CD14-positive monocyte (primary cell): ENCODE results near the gene GNPTG. TPM values are rescaled to one million over a fixed set of nuclear protein-coding genes. Genes with fewer than 3 reads are reported as not detected.

Experiments
- DNase-seq, 3 donors: peaks; one replicate each; pipeline ENCODE4 v3.0.0-alpha.2; 2011 to 2022
- H2AFZ ChIP-seq: 2 replicates; pipeline ENCODE4 v1.6.0; 2012; ENCODE audit warnings: mild to moderate bottlenecking, low read depth, low read length, inconsistent platforms; ENCODE audit not compliant: insufficient read depth, poor library complexity, severe bottlenecking
- H3K27ac ChIP-seq, 2 donors: 1 replicate in 1 of 2; 2 replicates in 1 of 2; pipeline ENCODE4 v1.5.1; 2012 to 2013; ENCODE audit warnings: low read length in 2 of 2, control low read depth in 1 of 2, inconsistent platforms in 1 of 2, low read depth in 1 of 2, mild to moderate bottlenecking in 1 of 2
- H3K27me3 ChIP-seq, 2 donors: one replicate each; pipeline versions ENCODE4 v1.6.0 to v1.6.1; 2011 to 2013; ENCODE audit warnings: low read length in 2 of 2; ENCODE audit not compliant: control insufficient read depth in 2 of 2, insufficient read depth in 2 of 2
- H3K36me3 ChIP-seq, 2 donors: replicated peaks in 1 of 2; 1 replicate in 1 of 2; 2 replicates in 1 of 2; pipeline versions ENCODE4 v1.5.1 to v1.6.1; 2012 to 2013; ENCODE audit warnings: low read length in 2 of 2, control low read depth in 1 of 2, inconsistent platforms in 1 of 2, mild to moderate bottlenecking in 1 of 2; ENCODE audit not compliant: insufficient read depth in 2 of 2, control insufficient read depth in 1 of 2
- H3K4me1 ChIP-seq, 2 donors: 1 replicate in 1 of 2; 2 replicates in 1 of 2; pipeline versions ENCODE4 v1.5.1 to v1.6.1; 2012 to 2013; ENCODE audit warnings: low read length in 2 of 2, control low read depth in 1 of 2, inconsistent platforms in 1 of 2, mild to moderate bottlenecking in 1 of 2, moderate library complexity in 1 of 2; ENCODE audit not compliant: insufficient read depth in 2 of 2, control insufficient read depth in 1 of 2
- H3K4me2 ChIP-seq: replicated peaks from 2 replicates; pipeline ENCODE3; 2012; ENCODE audit warnings: low read length, moderate library complexity, mild to moderate bottlenecking; ENCODE audit not compliant: poor library complexity, severe bottlenecking; ENCODE audit errors: extremely low read depth
- H3K4me3 ChIP-seq, 3 experiments: fragments of 200-600 bp in 1 of 3; sonication (generic) in 1 of 3; replicated peaks in 1 of 3; 1 replicate in 2 of 3; 2 replicates in 1 of 3; pipeline ENCODE4 v1.5.1; 2011 to 2013; ENCODE audit warnings: low read length in 3 of 3, mild to moderate bottlenecking in 3 of 3, control low read depth in 2 of 3, low read depth in 2 of 3, inconsistent platforms in 1 of 3, moderate library complexity in 1 of 3
- H3K79me2 ChIP-seq: 2 replicates; pipeline ENCODE4 v1.6.0; 2012; ENCODE audit warnings: mild to moderate bottlenecking, control low read depth, inconsistent platforms, low read length, moderate library complexity; ENCODE audit not compliant: insufficient read depth
- H3K9ac ChIP-seq: 2 replicates; pipeline ENCODE4 v1.6.0; 2017; ENCODE audit warnings: low read length, mild to moderate bottlenecking; ENCODE audit not compliant: insufficient read depth, poor library complexity, severe bottlenecking
- H3K9me3 ChIP-seq, 2 donors: replicated peaks in 1 of 2; 1 replicate in 1 of 2; 2 replicates in 1 of 2; pipeline versions ENCODE4 v1.5.1 to v1.6.1; 2012 to 2013; ENCODE audit warnings: low read length in 2 of 2, control low read depth in 1 of 2; ENCODE audit not compliant: control insufficient read depth in 1 of 2, insufficient read depth in 1 of 2
- H4K20me1 ChIP-seq: 2 replicates; pipeline ENCODE4 v1.6.0; 2012; ENCODE audit warnings: mild to moderate bottlenecking, low read length, control low read depth, moderate library complexity; ENCODE audit not compliant: insufficient read depth
- H3K27ac Mint-ChIP-seq, 7 donors: one replicate each; pipeline ENCODE4 v1.8.0; 2020; ENCODE audit warnings: mild to moderate bottlenecking in 7 of 7, mixed read lengths in 7 of 7, moderate library complexity in 6 of 7, inconsistent platforms in 2 of 7
- H3K27me3 Mint-ChIP-seq, 3 donors: one replicate each; pipeline ENCODE4 v1.8.0; 2021 to 2022; ENCODE audit warnings: low read depth in 3 of 3, mild to moderate bottlenecking in 3 of 3, mixed read lengths in 3 of 3, moderate library complexity in 3 of 3, inconsistent platforms in 1 of 3
- H3K36me3 Mint-ChIP-seq, 2 donors: one replicate each; pipeline ENCODE4 v1.8.0; 2020; ENCODE audit warnings: mixed read lengths in 2 of 2, inconsistent platforms in 1 of 2, mild to moderate bottlenecking in 1 of 2
- H3K4me1 Mint-ChIP-seq: one replicate; pipeline ENCODE4 v1.8.0; 2020; ENCODE audit warnings: mild to moderate bottlenecking, mixed read lengths
- H3K4me3 Mint-ChIP-seq, 2 donors: one replicate each; pipeline ENCODE4 v1.8.0; 2020; ENCODE audit warnings: mild to moderate bottlenecking in 2 of 2, mixed read lengths in 2 of 2, moderate library complexity in 1 of 2
- H3K9me3 Mint-ChIP-seq, 7 donors: one replicate each; pipeline ENCODE4 v1.8.0; 2020 to 2022; ENCODE audit warnings: mixed read lengths in 7 of 7, mild to moderate bottlenecking in 6 of 7, moderate library complexity in 6 of 7, inconsistent platforms in 2 of 7
- WGBS: methylation state at CpG from one replicate; pipeline ENCODE4 v1.1.5; 2013; ENCODE audit warnings: missing lambda C conversion rate; ENCODE audit not compliant: insufficient coverage; 5-methylcytosine and 5-hydroxymethylcytosine counted together
- intact Hi-C, 2 donors: fragments of 100-400 bp; cut with micrococcal nuclease; formaldehyde crosslinking; loops; one replicate each; pipeline versions ENCODE4 v1.15.0 to v1.15.1; 2023
- polyA plus RNA-seq, 3 donors: library from polyadenylated mRNA; depleted of rRNA in 1 of 3; unstranded in 2 of 3; stranded (reverse) in 1 of 3; fragments of 300-500 nt in 2 of 3; fragments of >200 nt in 1 of 3; fragmentation: Illumina TruSeq in 2 of 3; gene quantifications; 1 replicate in 2 of 3; 2 replicates in 1 of 3; pipeline ENCODE4 v1.2.3, GENCODE V29; 2012 to 2021
- TF ChIP-seq, protein P1 (sequence below): fragments of 200-600 bp; IDR thresholded peaks from one replicate; pipeline ENCODE4 v1.8.0; 2022; ENCODE audit warnings: antibody characterized with exemption, mild to moderate bottlenecking

The GNPTG gene
- polyA plus RNA-seq, 3 donors, result 74.7 to 130 (median 82.5) TPM

DNA sequence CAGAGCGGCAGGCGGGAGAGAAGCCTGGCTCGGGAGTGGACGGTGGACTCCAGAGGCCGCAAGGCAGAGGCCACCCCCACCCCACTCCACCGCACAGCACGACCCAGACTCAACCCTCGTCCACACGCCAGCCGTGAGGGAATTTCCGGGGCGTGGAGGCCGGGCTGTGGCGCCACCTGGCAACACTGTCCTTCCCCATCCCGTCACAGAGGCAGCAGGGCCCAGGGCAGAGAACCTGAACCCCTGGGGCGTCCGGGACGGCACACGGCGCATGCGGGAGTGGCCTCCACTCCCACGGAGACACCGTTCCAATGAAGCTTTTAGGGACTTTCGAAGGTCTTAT is 23.5 kb downstream of the GNPTG start:
- no peaks in the 10 kb centered on the region for H3K9me3 ChIP-seq
- TF ChIP-seq, protein P1, sequence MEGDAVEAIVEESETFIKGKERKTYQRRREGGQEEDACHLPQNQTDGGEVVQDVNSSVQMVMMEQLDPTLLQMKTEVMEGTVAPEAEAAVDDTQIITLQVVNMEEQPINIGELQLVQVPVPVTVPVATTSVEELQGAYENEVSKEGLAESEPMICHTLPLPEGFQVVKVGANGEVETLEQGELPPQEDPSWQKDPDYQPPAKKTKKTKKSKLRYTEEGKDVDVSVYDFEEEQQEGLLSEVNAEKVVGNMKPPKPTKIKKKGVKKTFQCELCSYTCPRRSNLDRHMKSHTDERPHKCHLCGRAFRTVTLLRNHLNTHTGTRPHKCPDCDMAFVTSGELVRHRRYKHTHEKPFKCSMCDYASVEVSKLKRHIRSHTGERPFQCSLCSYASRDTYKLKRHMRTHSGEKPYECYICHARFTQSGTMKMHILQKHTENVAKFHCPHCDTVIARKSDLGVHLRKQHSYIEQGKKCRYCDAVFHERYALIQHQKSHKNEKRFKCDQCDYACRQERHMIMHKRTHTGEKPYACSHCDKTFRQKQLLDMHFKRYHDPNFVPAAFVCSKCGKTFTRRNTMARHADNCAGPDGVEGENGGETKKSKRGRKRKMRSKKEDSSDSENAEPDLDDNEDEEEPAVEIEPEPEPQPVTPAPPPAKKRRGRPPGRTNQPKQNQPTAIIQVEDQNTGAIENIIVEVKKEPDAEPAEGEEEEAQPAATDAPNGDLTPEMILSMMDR, result no peak
- peaks cover 12 to 22% of the 10 kb centered on the region in 2 donors for H3K4me1 ChIP-seq
- Mint-ChIP-seq H3K27ac (no peak overlapping the region), H3K27me3 (peaks cover 1 to 3% (median 2%) of the 10 kb centered on the region in 3 donors), H3K36me3 (peaks cover 32 to 61% of the 10 kb centered on the region in 2 donors), H3K4me1 (peaks cover 17% of the 10 kb centered on the region), H3K9me3 (no peaks in the 10 kb centered on the region), H3K4me3 (no peak overlapping the region)
- H3K9ac ChIP-seq, result no peak overlapping the region
- peaks cover 78% of the 10 kb centered on the region for H4K20me1 ChIP-seq
- peaks cover 22 to 23% of the 10 kb centered on the region in 2 donors for H3K36me3 ChIP-seq
- no peaks in the 10 kb centered on the region for H3K27me3 ChIP-seq
- intact Hi-C loops, result no loop called here
- no peak for DNase-seq
- H3K79me2 ChIP-seq, result peaks cover 12% of the 10 kb centered on the region
- no peak overlapping the region for H3K4me2 ChIP-seq
- H2AFZ ChIP-seq, result no peak overlapping the region
- no peak overlapping the region for H3K27ac ChIP-seq
- H3K4me3 ChIP-seq, result no peak overlapping the region
- WGBS, result 98% methylated on average over 21 of the region's 24 CpGs

DNA sequence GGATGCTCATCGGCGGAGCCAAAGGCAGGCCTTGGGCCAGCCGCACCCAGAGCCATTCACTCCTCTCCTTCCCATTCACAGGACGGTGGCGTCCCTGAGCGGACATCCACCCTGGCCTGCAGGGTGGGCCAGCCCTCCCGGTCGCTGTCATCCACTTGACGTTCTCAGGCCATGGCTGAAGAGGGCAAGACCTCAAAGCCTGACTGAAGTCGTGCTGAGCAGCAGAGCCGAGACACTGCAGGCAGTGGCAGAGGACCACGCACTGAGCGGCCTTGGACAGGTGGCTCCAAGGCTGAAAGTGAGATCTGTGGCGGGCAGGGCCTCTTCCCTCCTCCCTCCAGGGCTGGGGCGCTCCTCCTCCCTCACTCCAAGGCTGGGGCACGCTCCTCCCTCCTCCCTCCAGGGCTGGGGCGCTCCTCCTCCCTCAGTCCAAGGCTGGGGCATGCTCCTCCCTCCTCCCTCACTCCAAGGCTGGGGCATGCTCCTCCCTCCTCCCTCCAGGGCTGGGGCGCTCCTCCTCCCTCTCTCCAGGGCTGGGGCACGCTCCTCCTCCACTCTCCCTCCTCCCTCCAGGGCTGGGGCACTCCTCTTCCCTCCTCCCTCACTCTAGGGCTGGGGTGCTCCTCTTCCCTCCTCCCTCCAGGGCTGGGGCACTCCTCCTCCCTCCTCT is 24.1 kb downstream of the GNPTG start:
- Histone ChIP-seq H3K36me3 (peaks cover 23% of the 10 kb centered on the region in 2 donors), H3K4me2 (no peak overlapping the region), H4K20me1 (peaks cover 80% of the 10 kb centered on the region), H3K9ac (no peak overlapping the region), H3K9me3 (no peaks in the 10 kb centered on the region), H3K4me1 (peaks cover 12 to 22% of the 10 kb centered on the region in 2 donors), H3K27ac (no peak overlapping the region), H3K79me2 (peaks cover 12% of the 10 kb centered on the region), H3K27me3 (no peaks in the 10 kb centered on the region), H3K4me3 (no peak overlapping the region), H2AFZ (no peak overlapping the region)
- Mint-ChIP-seq H3K27me3 (peaks cover 1 to 3% (median 2%) of the 10 kb centered on the region in 3 donors), H3K27ac (no peak overlapping the region), H3K4me1 (peaks cover 17% of the 10 kb centered on the region), H3K9me3 (no peaks in the 10 kb centered on the region), H3K4me3 (no peak overlapping the region), H3K36me3 (peaks cover 36 to 59% of the 10 kb centered on the region in 2 donors)
- intact Hi-C loops, result no loop called here
- TF ChIP-seq, protein P1, result no peak
- DNase-seq, result no peak
- WGBS, result 97% methylated on average over 15 of the region's 19 CpGs
